ENCODE data around the gene MLX. TPM values are rescaled to one million over a fixed set of nuclear protein-coding genes. Genes with fewer than 3 reads are reported as not detected.

MLX gene
- total RNA-seq, 1 donor from 2014 or later: 33.9 TPM

GRCh38 chr17:42559075-42559474 is 7.8 kb upstream of the MLX start:
- Histone ChIP-seq H3K4me1 (peaks cover 40% of the 10 kb centered on the region), H3K9me3 (no peaks in the 10 kb centered on the region), H3K27ac (no peak overlapping the region), H3K4me3 (no peak overlapping the region), H3K27me3 (no peaks in the 10 kb centered on the region), H3K36me3 (peaks cover 0 to 4% of the 10 kb centered on the region in 2 donors)
- TF ChIP-seq POLR2AphosphoS5 (IDR thresholded peaks at IDR 0.05; ENCODE audit: insufficient read depth in 1 of 2, low read depth in 1 of 2) (no peak), POLR2A (IDR thresholded peaks at IDR 0.05) (no peak)
- TF ChIP-seq, protein P1, sequence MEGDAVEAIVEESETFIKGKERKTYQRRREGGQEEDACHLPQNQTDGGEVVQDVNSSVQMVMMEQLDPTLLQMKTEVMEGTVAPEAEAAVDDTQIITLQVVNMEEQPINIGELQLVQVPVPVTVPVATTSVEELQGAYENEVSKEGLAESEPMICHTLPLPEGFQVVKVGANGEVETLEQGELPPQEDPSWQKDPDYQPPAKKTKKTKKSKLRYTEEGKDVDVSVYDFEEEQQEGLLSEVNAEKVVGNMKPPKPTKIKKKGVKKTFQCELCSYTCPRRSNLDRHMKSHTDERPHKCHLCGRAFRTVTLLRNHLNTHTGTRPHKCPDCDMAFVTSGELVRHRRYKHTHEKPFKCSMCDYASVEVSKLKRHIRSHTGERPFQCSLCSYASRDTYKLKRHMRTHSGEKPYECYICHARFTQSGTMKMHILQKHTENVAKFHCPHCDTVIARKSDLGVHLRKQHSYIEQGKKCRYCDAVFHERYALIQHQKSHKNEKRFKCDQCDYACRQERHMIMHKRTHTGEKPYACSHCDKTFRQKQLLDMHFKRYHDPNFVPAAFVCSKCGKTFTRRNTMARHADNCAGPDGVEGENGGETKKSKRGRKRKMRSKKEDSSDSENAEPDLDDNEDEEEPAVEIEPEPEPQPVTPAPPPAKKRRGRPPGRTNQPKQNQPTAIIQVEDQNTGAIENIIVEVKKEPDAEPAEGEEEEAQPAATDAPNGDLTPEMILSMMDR (IDR thresholded peaks at IDR 0.05): no peak
- intact Hi-C loops (cut with DNase I): no loop called here
- no peak for DNase-seq (ENCODE audit: extremely low spot score in 2 of 2)

- intact Hi-C loops (cut with DNase I): no loop called here
- TF ChIP-seq POLR2A (IDR thresholded peaks at IDR 0.05): no peak
- no peaks in the 10 kb centered on the region for H3K27me3 ChIP-seq
- no peaks in the 10 kb centered on the region for H3K9me3 ChIP-seq
- no peak for DNase-seq (ENCODE audit: extremely low spot score in 2 of 2)
- no peak overlapping the region for H3K27ac ChIP-seq
- H3K4me3 ChIP-seq: no peak overlapping the region
- H3K36me3 ChIP-seq: peaks cover 0 to 16% of the 10 kb centered on the region in 2 donors
- peaks cover 44% of the 10 kb centered on the region for H3K4me1 ChIP-seq
These were observed 6.7 kb upstream of the MLX start for GRCh38 chr17:42560246-42560645.

DNA sequence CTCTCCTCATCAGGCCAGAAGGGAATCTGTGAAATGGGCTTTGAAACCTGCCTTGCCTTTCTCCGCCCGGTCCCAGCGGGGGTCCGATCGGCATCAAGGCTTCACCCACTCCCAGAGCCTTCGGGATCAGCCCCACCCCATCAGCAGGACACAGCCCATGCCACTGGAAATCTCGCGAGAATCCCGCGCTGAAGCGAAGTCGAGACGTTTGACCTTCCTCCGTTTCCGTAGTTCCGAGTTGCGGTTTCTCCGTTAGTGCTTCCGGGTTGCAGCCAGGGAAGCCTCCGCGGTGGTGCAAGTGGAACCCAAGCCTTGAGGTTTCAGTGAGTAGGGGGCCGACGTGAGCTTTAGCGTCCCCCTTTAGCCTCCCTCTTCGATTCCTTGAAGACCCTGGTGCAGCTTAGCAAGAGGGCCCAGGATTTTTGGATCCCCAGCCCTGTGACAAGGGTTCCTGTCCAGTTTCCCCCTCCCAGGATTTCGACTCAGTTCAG is 5.0 kb upstream of the MLX start, which contains the start of gene COASY:
Gene COASY, plus strand, starts transcription at position 252 of the 491 bp plus-strand sequence. CDS start 475 bp downstream, outside the sequence.
- intact Hi-C loops (cut with DNase I): no loop called here
- Histone ChIP-seq H3K27ac (peak within 1 kb of the TSS; percentile 84), H3K9me3 (no peaks in the 10 kb centered on the region), H3K36me3 (peaks cover 0 to 22% of the 10 kb centered on the region in 2 donors), H3K4me1 (peaks cover 40% of the 10 kb centered on the region), H3K4me3 (peak within 1 kb of the TSS; percentile 84 to 85), H3K27me3 (no peaks in the 10 kb centered on the region)
- DNase-seq (ENCODE audit: extremely low spot score in 2 of 2): peak in 1 of 2 donors; percentile 95
- no peak for TF ChIP-seq POLR2A (IDR thresholded peaks at IDR 0.05)
- TF ChIP-seq, protein P1 (IDR thresholded peaks at IDR 0.05): peak in 1 of 3 experiments; percentile 19
- peak; percentile 87 to 98 for TF ChIP-seq POLR2AphosphoS5 (IDR thresholded peaks at IDR 0.05; ENCODE audit: insufficient read depth in 1 of 2, low read depth in 1 of 2)

- Histone ChIP-seq H3K27ac (peak overlapping the region; percentile 84), H3K4me1 (peaks cover 44% of the 10 kb centered on the region), H3K36me3 (peaks cover 0 to 22% of the 10 kb centered on the region in 2 donors), H3K27me3 (no peaks in the 10 kb centered on the region), H3K4me3 (peak overlapping the region; percentile 84 to 85), H3K9me3 (no peaks in the 10 kb centered on the region)
- no peak for DNase-seq (ENCODE audit: extremely low spot score in 2 of 2)
- intact Hi-C loops (cut with DNase I): no loop called here
- TF ChIP-seq, protein P1 (IDR thresholded peaks at IDR 0.05): no peak
- TF ChIP-seq POLR2AphosphoS5 (IDR thresholded peaks at IDR 0.05; ENCODE audit: insufficient read depth in 1 of 2, low read depth in 1 of 2): no peak
- TF ChIP-seq POLR2A (IDR thresholded peaks at IDR 0.05): no peak
These were observed 4.3 kb upstream of the MLX start for GRCh38 chr17:42562388-42563142.

GRCh38 chr17:42563143-42563509 is 3.8 kb upstream of the MLX start:
- H3K4me1 ChIP-seq: peaks cover 49% of the 10 kb centered on the region
- peak overlapping the region; percentile 84 to 85 for H3K4me3 ChIP-seq
- no peak for DNase-seq (ENCODE audit: extremely low spot score in 2 of 2)
- H3K27ac ChIP-seq: peak overlapping the region; percentile 84
- intact Hi-C loops (cut with DNase I): no loop called here
- H3K9me3 ChIP-seq: no peaks in the 10 kb centered on the region
- H3K36me3 ChIP-seq: peaks cover 0 to 22% of the 10 kb centered on the region in 2 donors
- H3K27me3 ChIP-seq: no peaks in the 10 kb centered on the region
- TF ChIP-seq POLR2A (IDR thresholded peaks at IDR 0.05) (no peak), POLR2AphosphoS5 (IDR thresholded peaks at IDR 0.05; ENCODE audit: insufficient read depth in 1 of 2, low read depth in 1 of 2) (no peak)
- TF ChIP-seq, protein P1 (IDR thresholded peaks at IDR 0.05): no peak
